Erythroblast (primary cell): ENCODE results near the gene WNT5A.

Experiments used
- DNase-seq, 2 experiments: peaks; one replicate each; lab custom pipeline; 2025; lab: John Stamatoyannopoulos, UW
- GATA1 ChIP-seq: IDR thresholded peaks from 2 replicates; pipeline ENCODE4 v1.6.1; 2011; ENCODE audit warnings: low read depth, mild to moderate bottlenecking, control low read depth, low read length, moderate library complexity
- POLR2A ChIP-seq: IDR thresholded peaks from 2 replicates; pipeline ENCODE4 v1.6.1; 2011; ENCODE audit warnings: mild to moderate bottlenecking, low read length

WNT5A gene

DNA sequence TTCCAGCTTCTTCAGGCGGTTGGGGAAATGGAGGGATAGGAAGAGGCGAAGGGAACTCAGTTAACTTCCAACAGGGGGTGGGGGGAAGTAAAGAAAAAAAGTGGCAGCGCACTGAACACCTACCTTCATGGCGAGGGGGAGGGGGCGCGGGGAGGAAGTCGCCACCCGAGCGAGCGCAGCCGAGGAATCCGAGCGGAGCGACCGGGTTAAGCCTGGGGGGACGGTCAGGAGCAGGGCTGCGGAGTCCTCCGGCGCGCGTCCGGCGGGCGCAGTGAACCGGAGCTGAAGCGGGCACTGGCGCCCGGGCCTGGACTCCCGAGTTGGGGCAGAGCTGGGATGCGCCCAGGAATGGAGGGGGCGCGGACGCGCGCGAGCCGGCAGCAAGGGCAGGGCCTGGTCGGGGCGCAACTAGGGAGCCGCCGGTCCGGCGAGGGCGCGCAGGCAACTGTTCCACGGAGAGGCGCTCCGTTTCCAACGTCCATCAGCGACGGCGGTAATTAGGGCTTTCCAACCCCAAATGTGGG lies at the start of gene WNT5A:
Gene WNT5A, minus strand, starts transcription at position 450 of the 524 bp plus-strand sequence. Its CDS starts 321 bp downstream, at position 129.
- peak in 1 of 2 experiments; percentile 9 for DNase-seq
- TF ChIP-seq GATA1 (no peak), POLR2A (no peak)

DNA sequence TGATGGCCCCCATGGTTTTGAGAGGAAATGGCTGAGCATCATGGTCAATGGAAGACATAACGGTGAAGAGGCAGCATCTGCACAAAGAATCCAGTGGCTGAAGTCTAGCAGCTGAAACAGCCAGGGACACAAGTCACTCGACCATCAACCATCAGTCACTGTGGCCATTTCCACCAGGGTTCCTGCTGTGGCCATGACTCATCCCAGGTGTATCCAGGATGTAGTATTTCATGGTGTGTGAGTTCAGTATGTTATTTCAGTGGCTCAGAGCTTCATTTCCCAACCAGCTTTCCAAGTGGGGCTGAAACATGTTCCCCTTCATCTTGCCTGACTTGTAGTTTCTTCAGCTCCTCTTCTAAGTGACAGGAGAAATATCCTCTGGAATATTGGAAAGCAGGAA lies 47.8 kb upstream of the WNT5A start:
- no peak for DNase-seq
- TF ChIP-seq POLR2A (no peak), GATA1 (no peak)

DNA sequence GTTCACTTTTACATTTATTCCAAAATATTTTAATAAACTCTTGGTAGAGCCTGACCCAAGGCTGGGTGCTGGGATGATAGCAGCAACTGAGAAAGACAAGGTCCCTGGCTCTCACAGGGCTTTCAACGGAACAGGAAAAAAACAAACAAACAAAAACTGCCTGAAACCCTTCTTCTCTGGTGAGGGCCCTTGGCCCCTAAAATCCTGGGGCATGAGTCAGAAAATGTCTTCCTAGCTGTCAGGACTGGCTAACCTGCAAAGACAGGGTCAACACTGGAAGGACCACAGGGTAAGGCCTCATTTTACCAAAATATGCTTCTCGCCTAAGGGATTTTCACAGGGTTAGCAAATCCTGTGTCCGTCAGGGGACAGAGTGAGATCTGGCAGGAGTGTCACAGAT lies 45.7 kb upstream of the WNT5A start:
- no peak for DNase-seq
- no peak for TF ChIP-seq GATA1

DNA sequence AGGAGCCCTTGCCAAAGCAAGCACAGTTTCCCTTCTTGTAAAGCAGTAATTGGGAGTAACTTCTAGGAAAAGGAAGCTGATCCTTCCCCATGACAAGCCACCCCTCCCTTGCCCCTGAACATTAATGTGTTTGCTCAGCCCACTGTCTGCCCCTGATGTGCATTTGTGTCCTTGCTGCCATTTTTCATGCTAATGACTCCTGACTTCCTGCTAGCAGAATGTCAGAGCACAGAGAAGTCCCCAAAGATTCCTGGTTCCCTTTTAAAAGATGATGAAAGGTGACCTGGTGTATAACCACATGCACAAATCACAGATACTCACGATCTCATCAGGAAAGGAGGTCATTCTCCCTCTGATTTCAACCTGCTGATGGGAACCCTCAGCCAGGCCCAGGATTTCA lies 44.2 kb upstream of the WNT5A start:
- TF ChIP-seq GATA1 = no peak
- no peak for TF ChIP-seq POLR2A
- DNase-seq = no peak

- no peak for DNase-seq
- TF ChIP-seq POLR2A (no peak), GATA1 (no peak)
Observed at GRCh38 chr3:55527361-55527760, 40.3 kb upstream of the WNT5A start.

DNA sequence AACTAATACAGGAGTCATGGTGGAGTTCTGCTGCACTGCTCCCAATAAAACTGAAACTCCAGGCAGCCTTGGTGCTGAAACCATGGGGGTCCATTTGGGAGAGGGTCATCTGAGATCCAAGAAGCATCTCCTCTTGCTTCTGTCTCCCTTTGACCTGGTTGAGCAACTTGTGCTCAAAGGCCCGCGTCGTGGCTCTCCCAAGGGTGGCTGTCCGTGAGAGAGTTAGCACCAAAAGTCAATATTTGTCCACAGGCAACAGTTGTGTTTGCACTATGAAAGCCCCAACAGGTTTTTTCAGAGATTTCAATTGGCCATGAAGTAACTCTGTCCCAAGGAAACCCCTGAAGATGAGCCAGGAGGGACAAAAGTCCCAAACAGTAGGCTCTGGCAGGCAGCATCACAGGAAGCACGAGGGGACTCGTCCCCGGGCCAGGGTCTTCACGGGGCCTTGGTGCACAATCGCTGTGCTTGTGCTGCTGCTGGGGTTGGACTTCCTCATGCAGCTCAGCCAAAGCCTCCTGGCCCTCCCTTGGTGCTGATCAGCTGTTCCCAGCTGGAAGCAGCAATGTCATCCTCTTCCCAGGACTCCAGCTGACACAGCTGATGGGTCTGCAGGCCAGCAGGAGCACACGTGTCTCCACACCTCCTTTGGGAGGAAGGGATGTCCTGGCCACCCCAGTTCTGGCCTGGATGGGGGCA lies 39.4 kb upstream of the WNT5A start:
- no peak for TF ChIP-seq POLR2A
- no peak for TF ChIP-seq GATA1
- DNase-seq = no peak

- TF ChIP-seq GATA1 = no peak
- no peak for TF ChIP-seq POLR2A
- DNase-seq = no peak
Observed at GRCh38 chr3:55525436-55525835, 38.3 kb upstream of the WNT5A start.

DNA sequence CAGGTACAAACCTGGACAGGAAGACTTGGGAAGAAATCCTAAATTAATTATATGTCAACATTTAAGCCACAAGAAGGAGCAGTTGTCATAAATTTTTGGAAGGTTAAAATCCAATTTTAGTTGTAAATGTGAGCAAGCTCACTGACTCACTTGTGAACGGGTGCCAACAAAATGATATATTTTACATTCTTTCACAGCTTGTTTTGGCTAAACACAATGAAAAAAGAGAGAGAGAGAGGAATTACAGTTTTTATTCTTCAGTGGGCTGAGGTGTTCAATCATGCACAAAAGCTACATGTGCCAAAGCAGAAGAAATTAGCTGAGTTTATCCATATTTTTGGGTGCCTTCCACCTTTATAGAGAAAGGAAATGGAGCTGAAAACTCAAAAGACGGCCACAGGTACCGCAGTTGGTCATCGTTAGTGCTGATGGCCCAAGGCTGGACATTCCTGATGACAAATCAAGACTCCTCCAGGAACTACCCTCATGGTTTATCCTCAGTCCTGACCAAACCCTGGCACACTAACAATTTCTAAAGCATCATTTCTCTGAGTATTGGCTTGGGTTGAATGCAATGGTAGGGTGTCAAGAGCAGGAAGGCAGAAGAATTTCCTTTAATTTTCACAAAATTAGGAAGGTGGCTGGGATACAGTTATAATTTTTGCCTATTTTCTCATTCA lies 37.6 kb upstream of the WNT5A start:
- no peak for DNase-seq
- no peak for TF ChIP-seq POLR2A
- TF ChIP-seq GATA1 = no peak

DNA sequence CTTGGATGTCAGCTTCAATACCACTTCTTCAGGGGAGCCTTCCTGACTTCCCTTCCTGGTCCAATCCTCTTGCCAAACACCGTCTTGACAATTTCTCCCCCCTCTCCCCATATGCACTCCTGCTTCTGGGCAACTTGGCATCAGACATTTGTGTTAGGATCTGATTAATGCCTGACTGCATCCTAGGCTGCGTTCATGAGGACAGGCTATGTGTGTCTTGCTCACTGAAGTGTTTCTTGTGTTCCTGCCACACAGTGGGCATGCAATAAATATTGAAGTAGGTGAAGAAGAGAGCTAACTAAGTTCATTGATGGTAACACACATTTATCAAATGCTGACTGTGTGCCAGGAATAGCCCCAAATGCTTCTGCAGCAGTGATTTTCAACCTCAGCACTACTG lies 36.4 kb upstream of the WNT5A start:
- DNase-seq = no peak
- TF ChIP-seq POLR2A (no peak), GATA1 (no peak)

- TF ChIP-seq GATA1 (no peak), POLR2A (no peak)
- no peak for DNase-seq
Observed at GRCh38 chr3:55521738-55522421, 34.8 kb upstream of the WNT5A start.

GRCh38 chr3:55521064-55521737 lies 34.1 kb upstream of the WNT5A start:
- no peak for TF ChIP-seq GATA1
- TF ChIP-seq POLR2A = no peak
- DNase-seq = no peak

- TF ChIP-seq GATA1 = no peak
- no peak for TF ChIP-seq POLR2A
- DNase-seq = no peak
Observed at GRCh38 chr3:55519019-55519418, 31.9 kb upstream of the WNT5A start.

DNA sequence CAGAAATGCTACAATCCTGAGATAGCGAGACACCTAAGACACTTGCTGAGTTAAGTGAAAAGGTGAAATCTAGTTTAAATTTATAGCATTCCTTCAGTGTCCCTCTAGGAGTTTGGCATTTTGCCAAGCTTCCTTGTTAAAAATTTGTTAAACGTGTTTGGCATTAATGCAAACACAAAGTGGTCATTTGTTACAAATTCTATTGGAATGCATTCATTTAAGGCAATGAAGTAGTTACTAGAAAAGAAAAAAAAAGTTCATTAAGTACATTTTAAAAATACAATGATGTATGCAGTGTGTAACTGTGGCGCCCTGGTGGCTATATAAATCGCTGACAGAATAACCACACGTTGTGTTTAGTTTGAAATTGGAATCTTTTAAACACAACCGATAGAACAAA lies 31.3 kb upstream of the WNT5A start:
- no peak for TF ChIP-seq POLR2A
- TF ChIP-seq GATA1 = no peak

DNA sequence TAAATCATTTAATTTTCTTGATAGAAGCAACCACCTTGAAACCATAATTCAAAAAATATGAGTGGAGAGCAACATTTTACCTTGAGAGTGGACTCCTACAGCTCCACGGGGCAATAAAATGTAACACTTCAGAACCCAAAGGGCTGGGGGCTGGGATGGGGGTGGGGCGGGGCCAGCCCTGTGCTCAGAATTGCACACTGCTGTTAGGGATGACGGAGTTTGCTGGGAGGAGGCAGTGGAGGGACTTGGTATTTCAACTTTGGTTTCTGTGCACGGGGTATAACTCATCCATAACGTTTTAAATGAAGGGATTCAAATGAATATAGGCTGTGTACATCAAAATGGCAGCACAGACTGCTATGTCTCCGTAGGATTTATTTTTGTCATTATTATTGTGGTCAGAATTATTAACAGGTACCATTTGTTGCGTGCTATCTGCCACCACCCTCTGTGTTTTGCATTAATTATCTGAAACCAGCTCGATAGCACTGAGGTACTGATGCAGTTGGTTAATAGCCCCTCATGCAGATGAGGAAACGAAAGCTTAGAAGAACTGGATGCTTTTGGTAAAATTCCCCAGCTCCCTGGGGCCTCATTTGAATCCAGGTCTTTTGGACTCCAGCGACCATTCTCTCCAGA lies 29.4 kb upstream of the WNT5A start:
- no peak for DNase-seq
- TF ChIP-seq POLR2A = no peak
- no peak for TF ChIP-seq GATA1

More for the DNA sequence above, 31.3 kb upstream of the WNT5A start:
- no peak for DNase-seq
